HepG2 (cell line): Measurements from ENCODE around the gene NUP153. TPM values are rescaled to one million over a fixed set of nuclear protein-coding genes. Genes with fewer than 3 reads are reported as not detected.

Source experiments
- ARNT2 ChIP-seq: sonication (generic); formaldehyde crosslinking; IDR thresholded peaks from 2 replicates; pipeline ENCODE4 v1.8.0; 2022; ENCODE audit warnings: mild to moderate bottlenecking, low read depth, missing genetic modification reagents, moderate library complexity
- CEBPG ChIP-seq: IDR thresholded peaks from 2 replicates; pipeline ENCODE4 v1.6.1; 2016
- GTF2F1 ChIP-seq: fragments of 150-350 bp; IDR thresholded peaks from 2 replicates; pipeline ENCODE4 v1.6.1; 2014; ENCODE audit warnings: low read length
- IRF1 ChIP-seq: sonication (generic); formaldehyde crosslinking; IDR thresholded peaks from 2 replicates; pipeline ENCODE4 v1.4.0; 2020; ENCODE audit warnings: low read depth, mild to moderate bottlenecking, missing genetic modification reagents
- MEF2D ChIP-seq: sonication (generic); formaldehyde crosslinking; IDR thresholded peaks from 2 replicates; pipeline ENCODE4 v1.5.1; 2020; ENCODE audit warnings: mild to moderate bottlenecking, missing genetic modification reagents
- PCBP1 ChIP-seq: fragments of 200-400 bp; formaldehyde crosslinking; IDR thresholded peaks from 2 replicates; pipeline ENCODE4 v1.6.1; 2017; ENCODE audit warnings: mild to moderate bottlenecking, low read depth, low read length, borderline replicate concordance
- POGK ChIP-seq: sonication (generic); formaldehyde crosslinking; conservative IDR thresholded peaks from 2 replicates; pipeline ENCODE4 v1.8.0; 2022; ENCODE audit warnings: mild to moderate bottlenecking, moderate library complexity, missing genetic modification reagents
- PRDM15 ChIP-seq: sonication (generic); formaldehyde crosslinking; IDR thresholded peaks from 2 replicates; pipeline ENCODE4 v1.4.0; 2020; ENCODE audit warnings: missing genetic modification reagents
- RAD21 ChIP-seq: fragments of 450-650 bp; formaldehyde crosslinking; IDR thresholded peaks from 2 replicates; pipeline ENCODE4 v1.5.0; 2020; ENCODE audit warnings: mild to moderate bottlenecking
- RBFOX2 ChIP-seq: fragments of 200-400 bp; formaldehyde crosslinking; IDR thresholded peaks from 2 replicates; pipeline ENCODE4 v1.6.1; 2017; ENCODE audit warnings: low read depth, mild to moderate bottlenecking, low read length
- SMYD3 ChIP-seq: sonication (generic); formaldehyde crosslinking; IDR thresholded peaks from 2 replicates; pipeline ENCODE4 v1.8.1; 2023; ENCODE audit warnings: mild to moderate bottlenecking, missing genetic modification reagents
- SNAI1 ChIP-seq: sonication (generic); formaldehyde crosslinking; IDR thresholded peaks from 2 replicates; pipeline ENCODE4 v1.5.0; 2020; ENCODE audit warnings: mild to moderate bottlenecking, missing genetic modification reagents, borderline replicate concordance
- SRSF1 ChIP-seq: fragments of 200-400 bp; formaldehyde crosslinking; optimal IDR thresholded peaks from 2 replicates; pipeline ENCODE3; 2017; ENCODE audit warnings: mild to moderate bottlenecking, low read depth, low read length, moderate library complexity
- SRY ChIP-seq: sonication (generic); formaldehyde crosslinking; IDR thresholded peaks from 2 replicates; pipeline ENCODE4 v1.8.0; 2022; ENCODE audit warnings: mild to moderate bottlenecking, missing genetic modification reagents
- ZNF253 ChIP-seq: sonication (generic); formaldehyde crosslinking; IDR thresholded peaks from 2 replicates; pipeline ENCODE4 v1.8.0; 2022; ENCODE audit warnings: mild to moderate bottlenecking, missing genetic modification reagents, borderline replicate concordance
- ZNF451 ChIP-seq: sonication (generic); formaldehyde crosslinking; IDR thresholded peaks from 2 replicates; pipeline ENCODE4 v1.5.0; 2020; ENCODE audit warnings: mild to moderate bottlenecking, missing genetic modification reagents
- ZNF652 ChIP-seq: IDR thresholded peaks from 2 replicates; pipeline ENCODE4 v1.6.1; 2016; ENCODE audit warnings: low read depth, borderline replicate concordance
- ZNF704 ChIP-seq: sonication (generic); formaldehyde crosslinking; IDR thresholded peaks from 2 replicates; pipeline ENCODE4 v1.8.1; 2023; ENCODE audit warnings: mild to moderate bottlenecking, inconsistent platforms, moderate library complexity, missing genetic modification reagents, borderline replicate concordance
- polyA plus RNA-seq, 8 experiments: library from polyadenylated mRNA; depleted of rRNA in 3 of 8; stranded (reverse) in 7 of 8; unstranded in 1 of 8; fragments of >200 nt; fragmentation: Illumina TruSeq in 4 of 8; extraction: Trizol in 4 of 8; gene quantifications; 2 replicates each; pipeline versions ENCODE4 v1.2.1 to v1.2.3, GENCODE V29; 2011 to 2016; ENCODE audit warnings: low read depth in 4 of 8, missing spikeins in 1 of 8, mixed read lengths in 1 of 8; ENCODE audit not compliant: insufficient read depth in 1 of 8
- total RNA-seq, 5 experiments: library from RNA; depleted of rRNA; stranded (reverse); fragments of >200 nt; fragmentation: Illumina TruSeq; extraction: Trizol; gene quantifications; 2 replicates each; pipeline ENCODE4 v1.2.3, GENCODE V29; 2016; ENCODE audit warnings: low read depth in 1 of 5
- TF ChIP-seq, protein P1 (sequence below): IDR thresholded peaks from 2 replicates; pipeline ENCODE4 v1.6.1; 2016

Gene NUP153
- total and polyA plus RNA-seq, 2 of the 13 experiments (the other 11 are each of a cell fraction or from before 2014, with no cell fraction given), result 29.8 to 55.2 TPM

GRCh38 chr6:17706580-17707370 lies at the start of gene NUP153 (continued):
- TF ChIP-seq, protein P1, sequence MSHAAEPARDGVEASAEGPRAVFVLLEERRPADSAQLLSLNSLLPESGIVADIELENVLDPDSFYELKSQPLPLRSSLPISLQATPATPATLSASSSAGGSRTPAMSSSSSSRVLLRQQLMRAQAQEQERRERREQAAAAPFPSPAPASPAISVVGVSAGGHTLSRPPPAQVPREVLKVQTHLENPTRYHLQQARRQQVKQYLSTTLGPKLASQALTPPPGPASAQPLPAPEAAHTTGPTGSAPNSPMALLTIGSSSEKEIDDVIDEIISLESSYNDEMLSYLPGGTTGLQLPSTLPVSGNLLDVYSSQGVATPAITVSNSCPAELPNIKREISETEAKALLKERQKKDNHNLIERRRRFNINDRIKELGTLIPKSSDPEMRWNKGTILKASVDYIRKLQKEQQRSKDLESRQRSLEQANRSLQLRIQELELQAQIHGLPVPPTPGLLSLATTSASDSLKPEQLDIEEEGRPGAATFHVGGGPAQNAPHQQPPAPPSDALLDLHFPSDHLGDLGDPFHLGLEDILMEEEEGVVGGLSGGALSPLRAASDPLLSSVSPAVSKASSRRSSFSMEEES (CRISPR knock-in tag), result peak; percentile 68
- TF ChIP-seq ZNF652, result no peak
- TF ChIP-seq SNAI1, result peak; percentile 79
- TF ChIP-seq GTF2F1, result 0 out of 2 replicates have a peak, but pooled peaks have one; percentile 79
- TF ChIP-seq SRSF1, result peak; percentile 63
- TF ChIP-seq IRF1, result no peak; the same call in 1 of the 2 replicates
- no peak; the same call in none of the 2 replicates for TF ChIP-seq RAD21 (CRISPR knock-in tag)
- TF ChIP-seq CEBPG (CRISPR knock-in tag), result peak; percentile 90
- TF ChIP-seq POGK (CRISPR knock-in tag), result peak; percentile 93
- no peak for TF ChIP-seq ZNF704 (CRISPR knock-in tag)
- TF ChIP-seq ZNF253 (CRISPR knock-in tag), result no peak
- TF ChIP-seq ARNT2 (CRISPR knock-in tag), result peak; percentile 77
- no peak for TF ChIP-seq MEF2D (CRISPR knock-in tag)
- peak; percentile 91; the same call in 1 of the 2 replicates for TF ChIP-seq ZNF451 (CRISPR knock-in tag)
- 0 out of 2 replicates have a peak, but pooled peaks have one; percentile 19 for TF ChIP-seq SMYD3 (CRISPR knock-in tag)
- TF ChIP-seq RBFOX2, result peak; percentile 93
- TF ChIP-seq PCBP1, result peak; percentile 76
- TF ChIP-seq PRDM15 (CRISPR knock-in tag), result no peak; the same call in 1 of the 2 replicates
- TF ChIP-seq SRY, result peak; percentile 9; the same call in 1 of the 2 replicates
